GM18507 (cell line): ENCODE measurements around the gene RNF220.

ENCODE experiments used
- DNase-seq: peaks from one replicate; pipeline ENCODE4 v3.0.0; 2011; ENCODE audit warnings: low read depth; ENCODE audit not compliant: insufficient read length; ENCODE audit errors: extremely low spot score
- FAIRE-seq: peaks from 2 replicates; lab custom pipeline; 2011; peaks lifted over from hg19 to GRCh38; lab: Jason Lieb, UNC

Gene RNF220

DNA sequence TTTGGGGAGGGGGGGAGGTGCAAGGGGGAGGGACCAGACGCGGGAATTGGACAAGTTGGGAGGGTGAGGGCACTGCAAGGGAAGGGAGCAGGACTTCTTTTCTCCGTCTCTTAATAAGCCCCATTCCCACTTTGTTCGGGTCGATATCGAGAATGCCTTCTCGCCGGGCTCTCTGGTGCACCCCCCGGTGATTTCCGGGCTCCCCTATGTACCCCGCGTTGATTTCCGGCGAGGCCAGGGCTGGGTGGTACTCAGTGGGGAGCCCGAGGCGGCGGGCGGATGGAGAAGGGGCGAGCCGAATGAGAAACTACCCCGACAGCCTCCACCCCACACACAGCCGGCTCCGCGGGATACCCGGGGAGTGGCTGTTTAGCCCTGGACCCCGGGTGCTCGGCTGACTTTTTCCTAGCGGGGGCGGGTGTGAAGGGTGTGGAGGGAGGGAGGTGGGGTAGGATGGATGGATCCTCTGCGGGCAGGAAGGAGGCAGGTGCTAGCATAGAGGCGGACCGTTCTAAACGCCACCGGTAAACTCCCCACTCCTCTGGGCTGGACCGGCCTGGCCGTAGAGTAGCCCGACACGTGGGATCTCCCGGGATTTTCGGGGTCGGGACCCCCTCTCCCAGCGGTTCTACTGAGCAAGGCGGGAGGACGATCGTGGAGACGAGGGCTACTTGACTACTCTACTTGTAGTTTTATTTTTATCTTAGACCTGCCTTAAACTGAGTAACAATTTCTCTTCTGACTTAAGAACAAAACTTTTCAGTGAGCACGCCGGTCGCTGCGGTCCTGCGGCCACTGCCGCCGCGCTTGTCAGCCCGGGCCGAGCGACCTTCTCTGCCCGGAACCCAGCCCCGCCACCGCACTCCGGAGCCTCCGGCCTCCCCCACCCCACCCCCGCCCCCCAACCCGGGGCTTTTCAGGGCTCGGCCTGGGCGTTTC lies 1.0 kb downstream of the RNF220 start:
- DNase-seq (no peak), FAIRE-seq (no peak)

DNA sequence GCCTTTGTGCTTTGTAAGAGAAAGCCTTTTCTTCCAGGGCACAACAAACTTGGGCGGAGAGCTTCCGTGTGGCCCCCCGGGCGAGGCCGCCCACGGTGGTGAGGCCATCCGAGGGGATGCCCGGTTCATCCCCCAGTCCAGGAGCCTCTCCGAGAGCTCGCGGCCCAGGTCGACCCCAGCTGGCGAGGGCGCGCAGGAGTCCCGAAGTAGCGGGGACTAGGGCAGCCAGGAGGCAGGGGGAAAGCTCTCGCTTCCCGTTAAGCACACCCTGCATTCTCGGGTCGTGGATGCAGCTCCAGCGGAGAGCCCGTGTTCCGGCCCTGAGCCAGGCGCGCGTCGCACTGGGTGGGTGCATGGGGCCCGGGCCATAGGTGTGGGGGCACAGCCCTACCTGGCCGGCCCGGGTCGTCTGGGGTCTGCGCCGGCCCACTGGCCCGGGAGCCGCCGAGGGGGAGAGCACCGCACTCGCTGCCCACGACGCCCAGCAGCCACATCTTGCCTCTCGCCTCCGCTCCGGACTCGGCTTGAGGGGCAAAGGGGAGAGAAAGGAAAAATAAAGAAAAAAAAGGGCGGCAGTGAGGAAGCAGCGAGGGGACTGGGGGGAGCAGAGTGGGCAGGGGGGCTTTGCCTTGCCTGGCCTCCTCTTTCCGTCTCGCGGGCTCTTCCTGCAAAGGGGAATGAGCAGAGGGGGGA lies 1.8 kb downstream of the RNF220 start:
- no peak for DNase-seq
- FAIRE-seq, result no peak

DNA sequence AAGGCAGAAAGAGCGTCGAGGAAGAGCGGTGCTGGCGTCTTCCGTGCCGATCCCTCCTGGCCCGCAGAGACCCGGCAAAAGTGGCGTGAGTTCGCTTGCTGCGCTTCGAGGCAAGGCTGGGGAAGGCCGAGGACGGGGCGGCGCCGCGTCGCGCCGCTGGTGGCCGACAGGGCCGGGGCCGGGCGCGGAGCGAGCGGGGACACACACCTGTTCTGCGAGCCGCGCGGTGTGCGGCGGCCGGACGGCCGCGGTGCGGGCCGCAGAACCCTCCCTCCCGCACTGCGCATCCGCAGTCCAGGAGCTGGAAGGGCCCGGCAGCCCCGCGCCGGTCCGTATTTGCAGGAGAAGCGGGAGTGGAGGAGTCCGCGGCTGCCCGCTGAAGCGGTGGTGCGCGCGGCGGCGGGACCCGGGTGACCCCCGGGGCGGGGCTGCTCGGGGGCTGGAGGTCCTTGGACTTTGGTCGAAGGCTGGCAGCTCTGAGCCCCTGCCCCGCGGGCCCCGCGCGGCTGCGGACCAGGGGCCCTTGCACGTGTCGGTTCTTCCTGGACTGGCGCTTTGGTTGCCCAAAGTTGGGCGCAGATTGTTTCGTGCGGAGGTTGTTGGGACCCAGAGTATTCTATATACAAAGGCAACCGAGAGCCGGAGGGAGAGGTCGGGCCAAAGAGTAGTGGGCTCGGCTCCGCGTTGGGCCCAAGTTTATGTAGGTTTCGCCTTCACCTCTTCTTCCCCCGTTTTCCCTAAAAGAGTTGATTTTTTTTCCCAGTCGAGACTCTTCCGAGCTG lies 2.6 kb downstream of the RNF220 start:
- DNase-seq (no peak), FAIRE-seq (no peak)

DNA sequence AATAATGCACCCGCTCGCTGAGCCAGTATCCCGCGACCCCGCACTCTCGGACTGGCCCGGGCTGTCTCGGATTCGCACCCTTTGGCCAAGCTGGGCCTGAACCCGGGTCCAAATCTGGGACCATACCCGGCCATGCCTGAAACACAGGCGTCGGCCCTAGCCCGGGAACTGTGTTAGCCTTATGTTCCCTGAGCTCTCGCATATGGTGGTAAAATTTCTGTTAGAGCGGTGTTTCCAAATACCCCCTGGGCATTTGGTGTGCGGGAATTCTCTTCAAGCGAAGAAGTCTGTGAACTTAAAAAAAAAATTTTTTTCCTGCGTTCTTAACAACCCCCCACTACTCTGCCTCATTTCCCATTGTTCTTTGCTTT lies 3.1 kb downstream of the RNF220 start:
- DNase-seq (no peak), FAIRE-seq (no peak)

DNA sequence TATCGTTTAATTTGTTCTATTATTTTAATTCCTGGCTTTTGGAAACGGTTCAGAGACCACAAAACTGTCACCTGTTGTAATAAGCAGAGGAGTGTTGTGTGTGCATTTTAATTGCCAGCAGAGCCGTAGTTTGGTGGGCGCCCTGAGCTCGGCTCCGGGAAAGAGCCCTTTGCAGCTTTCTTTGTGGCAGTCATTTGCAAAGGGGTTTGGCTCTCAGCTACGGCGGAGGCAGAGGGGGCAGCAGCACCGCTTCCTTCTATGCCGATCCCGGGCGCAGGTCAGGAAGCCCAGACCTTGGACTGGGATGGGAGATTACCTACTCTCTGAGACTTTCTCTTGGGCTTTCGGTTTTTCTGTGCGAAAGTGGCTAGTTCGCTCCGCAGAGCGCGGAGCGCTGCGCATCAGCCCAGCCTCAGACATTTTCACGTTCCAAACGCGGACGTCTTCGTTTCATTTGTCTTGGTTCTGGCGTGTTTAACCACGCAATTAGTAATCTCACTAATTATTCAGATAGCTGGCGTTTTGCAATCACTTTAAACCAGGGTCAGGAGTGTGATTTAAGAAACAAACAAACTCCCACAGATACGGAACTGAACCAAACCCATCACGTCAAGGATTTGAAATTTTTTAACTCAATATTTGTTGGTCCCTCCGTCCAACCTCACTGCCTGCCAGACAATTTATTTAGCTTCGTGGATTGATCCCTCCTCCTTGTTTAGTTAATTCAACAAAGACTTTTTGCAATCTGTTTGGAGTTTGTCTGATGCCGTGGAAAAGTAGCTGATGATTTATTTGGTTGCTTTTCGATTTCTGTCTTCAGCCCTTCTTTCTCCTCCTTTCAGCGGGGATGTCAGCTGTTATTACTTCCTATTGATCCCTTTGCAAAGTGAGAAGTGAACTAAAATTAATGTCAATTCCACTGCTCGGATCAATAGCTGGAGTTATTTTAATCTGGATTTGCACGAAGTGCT lies 3.9 kb downstream of the RNF220 start:
- DNase-seq (no peak), FAIRE-seq (peak; percentile 69)

DNA sequence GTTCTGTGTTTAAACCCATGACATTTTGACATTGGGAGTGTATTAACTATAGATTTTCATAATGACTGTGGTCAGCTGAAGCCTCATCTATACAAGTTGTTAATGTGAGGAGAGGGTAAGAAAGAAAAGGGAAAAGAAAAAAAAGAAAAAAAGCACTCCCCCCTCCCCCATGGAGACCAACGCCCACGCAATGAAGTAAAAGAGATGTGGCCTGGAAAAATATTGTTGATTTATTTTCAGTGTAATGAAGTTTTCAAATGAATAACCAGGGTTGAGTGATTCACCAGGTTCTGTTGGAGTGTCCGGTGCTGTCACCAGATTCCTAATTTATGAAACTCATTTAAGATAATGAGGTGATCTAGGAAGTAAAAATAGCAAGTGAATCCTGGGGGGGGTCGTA lies 4.7 kb downstream of the RNF220 start:
- no peak for DNase-seq

DNA sequence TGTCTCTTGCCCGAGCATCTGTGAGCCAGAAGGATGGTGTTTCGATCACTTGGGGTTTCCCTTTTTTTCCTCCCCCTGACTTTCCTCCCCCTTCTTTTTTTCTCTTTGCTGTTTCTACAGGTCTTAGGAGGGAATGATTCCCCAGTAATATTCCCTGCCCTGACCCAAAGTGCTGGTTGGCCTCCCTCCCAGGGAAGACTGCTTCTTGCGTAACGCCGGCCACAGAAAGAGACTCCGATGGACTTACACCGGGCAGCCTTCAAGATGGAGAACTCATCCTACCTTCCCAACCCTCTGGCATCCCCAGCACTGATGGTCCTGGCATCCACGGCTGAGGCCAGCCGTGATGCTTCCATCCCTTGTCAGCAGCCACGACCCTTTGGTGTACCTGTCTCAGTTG lies 6.8 kb downstream of the RNF220 start:
- DNase-seq (no peak), FAIRE-seq (no peak)

More for the DNA sequence above, 4.7 kb downstream of the RNF220 start:
- FAIRE-seq, result no peak

DNA sequence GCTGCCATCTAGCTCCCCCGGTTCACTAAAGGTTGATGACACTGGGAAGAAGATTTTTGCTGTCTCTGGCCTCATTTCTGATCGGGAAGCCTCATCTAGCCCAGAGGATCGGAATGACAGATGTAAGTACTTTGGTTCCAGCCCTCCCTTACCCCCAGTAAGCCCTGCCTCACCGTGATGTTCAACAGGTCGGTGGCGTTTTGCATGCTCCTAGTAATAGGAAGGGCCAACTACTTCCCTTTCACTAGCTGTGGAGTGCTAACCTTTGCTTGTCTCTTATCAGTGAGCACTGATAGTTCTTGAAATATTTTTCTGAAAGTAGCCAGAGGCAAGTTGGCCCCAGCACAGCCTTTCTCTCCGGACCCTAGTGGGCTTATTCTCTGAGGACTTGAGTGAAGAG lies 7.5 kb downstream of the RNF220 start:
- DNase-seq (no peak), FAIRE-seq (no peak)

DNA sequence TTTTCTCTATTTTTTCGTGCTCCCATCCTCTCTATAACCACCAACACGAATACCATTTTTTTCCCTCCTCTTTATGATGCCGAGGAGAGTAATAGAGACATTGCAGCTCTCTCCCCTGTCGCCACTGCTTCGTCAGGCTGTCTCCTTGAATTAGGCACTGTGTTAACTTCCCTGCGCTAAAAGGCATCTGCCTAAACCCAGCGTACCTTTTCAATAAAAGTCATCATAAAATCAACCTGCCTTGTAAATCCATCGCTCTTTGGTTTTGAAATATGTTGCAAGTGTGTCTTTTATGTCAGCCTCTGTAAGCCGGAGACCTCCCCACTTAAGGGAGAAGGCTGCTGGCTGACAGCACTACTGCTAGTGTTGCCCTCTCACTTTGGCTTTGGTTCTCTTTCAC lies 8.7 kb downstream of the RNF220 start:
- DNase-seq (no peak), FAIRE-seq (no peak)

DNA sequence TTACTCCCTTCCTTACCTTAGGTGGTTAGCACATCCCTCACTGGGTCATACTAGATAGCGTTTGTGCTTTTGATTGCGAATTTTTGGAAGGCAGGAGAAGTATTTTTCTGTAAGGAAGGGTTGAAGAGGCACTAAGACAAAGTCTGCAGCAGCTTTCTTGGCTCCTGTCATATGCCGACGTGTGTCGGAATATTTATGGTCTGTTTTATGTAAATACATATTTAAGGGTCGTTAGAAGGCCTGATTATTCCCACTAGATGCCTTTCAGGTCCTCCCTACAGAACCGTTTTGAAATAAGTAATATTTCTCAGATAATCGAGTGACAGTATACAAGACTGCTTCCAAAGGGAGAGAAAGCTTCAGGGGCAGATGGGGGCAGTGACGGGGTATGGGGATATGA lies 10.0 kb downstream of the RNF220 start:
- no peak for FAIRE-seq
- no peak for DNase-seq

DNA sequence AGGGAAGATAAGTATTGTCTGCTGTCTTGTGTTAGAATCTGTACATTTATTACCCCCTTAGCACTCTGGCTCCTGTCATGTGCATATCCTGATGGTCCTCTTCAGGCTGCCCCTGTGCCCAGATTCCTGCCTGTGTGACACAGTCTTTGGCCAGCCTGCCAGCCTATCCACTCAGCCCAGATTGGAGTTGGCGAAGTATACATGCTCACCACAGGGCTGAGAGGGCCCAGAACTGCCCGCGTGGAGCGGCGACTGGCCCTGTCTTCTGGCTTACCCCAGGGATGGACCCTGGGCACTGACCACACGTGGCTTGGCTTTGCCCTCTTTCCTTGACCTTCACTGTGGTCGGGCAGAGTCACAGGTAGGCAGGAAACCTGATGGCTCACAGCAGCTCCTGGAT lies 11.4 kb downstream of the RNF220 start:
- DNase-seq (no peak), FAIRE-seq (no peak)

DNA sequence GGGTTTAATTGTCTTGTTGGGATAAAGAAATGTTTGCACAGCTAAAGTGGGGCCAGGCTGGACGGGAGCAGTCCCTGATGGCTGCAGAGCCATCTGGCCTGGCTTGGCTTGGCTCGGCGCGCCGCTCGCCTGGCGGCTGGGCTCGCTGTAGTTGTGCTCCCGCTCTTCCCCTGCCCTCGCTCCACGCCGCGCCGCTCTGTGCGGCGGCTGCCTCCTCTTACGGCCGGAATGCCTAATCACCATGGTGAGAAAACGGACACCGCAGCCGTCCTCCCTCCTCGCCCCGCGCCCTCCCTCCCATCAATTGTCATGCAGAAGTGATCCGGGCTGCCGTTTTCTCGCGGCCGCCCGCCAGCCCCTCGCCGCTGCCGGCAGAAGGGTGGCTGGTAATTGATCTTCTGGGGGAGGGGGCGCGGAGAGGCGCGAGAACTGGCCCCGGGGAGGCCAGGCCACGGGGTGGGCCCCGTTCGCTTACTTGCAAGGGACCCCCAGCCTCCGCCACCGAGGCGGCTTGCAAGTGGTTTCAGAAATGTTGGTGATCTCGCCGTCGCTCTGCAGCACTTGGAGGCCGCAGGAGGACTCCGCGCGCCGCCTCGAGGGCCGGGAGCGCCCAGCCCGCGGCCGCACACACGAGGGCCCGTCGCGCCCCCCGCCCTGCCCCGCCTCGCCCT lies 12.4 kb downstream of the RNF220 start:
- FAIRE-seq (no peak), DNase-seq (no peak)

DNA sequence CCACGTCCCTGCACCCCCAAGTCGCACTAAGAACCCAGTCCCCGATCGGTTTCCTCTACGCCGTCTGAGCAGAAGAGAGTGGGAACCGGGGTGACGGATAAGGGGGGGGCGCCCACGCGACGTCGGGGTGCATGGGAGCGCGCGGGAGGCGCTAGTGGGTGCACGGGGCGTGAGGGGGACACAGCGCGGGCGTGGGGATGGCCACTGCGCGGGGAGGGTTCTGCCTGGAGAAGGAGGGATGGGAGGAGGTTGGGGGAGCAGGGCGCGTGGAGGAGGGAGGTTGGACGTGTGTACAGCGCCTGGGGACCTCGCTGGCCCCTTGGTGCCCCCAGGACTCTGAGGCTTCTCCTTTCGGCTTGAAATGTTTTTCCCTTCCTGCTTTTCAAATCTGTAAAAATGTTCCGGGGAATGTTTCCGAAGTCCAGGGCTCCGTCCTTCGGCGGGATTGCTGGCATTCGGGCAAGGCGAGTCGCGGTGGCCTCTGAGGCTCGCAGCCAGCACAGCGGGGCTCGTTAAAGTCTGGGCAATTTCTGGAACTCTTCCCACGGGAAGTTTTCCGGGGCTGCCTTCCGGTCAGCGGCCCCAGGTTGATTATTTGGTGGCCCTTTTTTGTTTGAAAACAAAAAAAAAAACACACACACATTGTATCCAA lies 13.1 kb downstream of the RNF220 start:
- no peak for DNase-seq
- no peak for FAIRE-seq

DNA sequence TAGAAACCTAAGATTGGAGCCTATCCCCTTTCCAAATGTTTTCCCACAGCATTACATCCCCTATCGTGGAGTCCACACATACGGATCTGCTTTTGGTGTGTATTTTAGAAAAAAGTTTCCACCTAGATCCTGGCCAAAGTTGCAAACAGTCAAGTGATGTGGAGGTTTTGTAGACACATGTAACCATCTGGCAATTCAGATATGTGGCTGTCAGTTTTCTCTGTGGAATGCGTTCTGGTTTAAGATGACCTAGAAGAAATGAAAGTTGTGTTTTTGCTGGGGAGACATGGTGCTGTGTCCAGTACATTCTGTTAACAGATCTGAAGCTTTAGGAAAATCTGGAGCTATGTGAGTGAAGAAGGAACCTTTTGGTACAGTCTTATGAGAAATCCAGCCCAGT lies 14.8 kb downstream of the RNF220 start:
- DNase-seq (no peak), FAIRE-seq (no peak)

DNA sequence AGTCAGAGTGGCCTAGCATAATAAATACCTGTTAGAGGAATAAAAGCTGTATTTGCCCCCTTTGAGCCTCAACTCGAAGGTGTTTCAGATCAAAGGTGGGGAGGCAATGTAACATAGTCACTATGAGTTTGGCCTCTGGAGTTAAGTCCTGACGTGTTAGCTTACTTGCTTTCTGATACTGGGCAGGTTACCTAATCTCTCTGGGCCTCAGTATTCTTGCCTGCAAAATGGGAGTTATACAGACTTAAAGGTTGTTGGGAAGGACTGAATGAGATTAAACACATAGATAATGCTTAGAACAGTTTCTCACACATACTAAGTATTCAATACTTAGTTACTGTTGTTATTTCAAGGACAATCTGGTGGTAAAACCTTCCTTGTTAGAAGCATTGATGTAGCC lies 15.5 kb downstream of the RNF220 start:
- FAIRE-seq (no peak), DNase-seq (no peak)

DNA sequence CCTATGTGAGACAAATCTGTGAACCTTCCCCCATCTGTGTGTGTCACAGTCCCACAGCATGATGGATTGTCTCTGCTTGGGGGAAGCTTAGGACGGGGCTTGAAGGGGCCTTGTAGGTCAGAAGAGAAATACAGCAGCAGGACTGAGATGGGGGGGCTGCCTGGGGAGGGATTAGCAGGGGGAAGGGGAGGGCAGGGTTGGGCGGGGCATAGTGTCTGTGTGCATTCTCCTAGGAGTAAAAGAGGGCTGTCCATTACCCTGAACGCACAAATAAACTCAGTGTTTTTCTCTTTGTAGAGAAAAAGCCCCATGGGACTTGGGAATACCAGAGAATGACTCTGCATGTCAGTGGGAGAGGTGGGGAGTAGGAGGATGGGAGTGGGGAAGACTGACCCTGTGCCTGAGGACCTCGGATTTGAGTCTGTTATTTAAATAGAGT lies 16.4 kb downstream of the RNF220 start:
- FAIRE-seq, result no peak
- no peak for DNase-seq

DNA sequence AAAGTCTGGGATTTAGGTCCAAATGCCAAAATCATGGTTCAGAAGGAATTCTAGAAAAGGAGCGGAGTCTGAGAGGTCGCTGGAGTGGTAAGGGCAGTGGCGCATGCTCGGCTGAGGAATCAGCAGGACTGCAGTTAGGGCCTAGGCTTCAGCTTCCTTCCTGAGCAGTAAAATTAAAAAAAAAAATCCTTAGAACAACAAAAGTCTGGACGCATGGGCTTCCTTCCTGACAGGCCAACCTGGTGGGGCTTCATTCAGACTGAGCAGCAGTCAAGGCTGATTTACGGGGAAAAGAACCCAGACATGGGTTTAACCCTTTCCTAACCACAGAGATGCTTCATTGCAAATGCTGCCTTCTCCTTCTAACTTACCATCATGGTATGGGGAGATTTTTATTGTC lies 17.1 kb downstream of the RNF220 start:
- DNase-seq (no peak), FAIRE-seq (no peak)
